Measurements from ENCODE around the gene GLI3.

GLI3 gene

GRCh38 chr7:42137431-42137830 lies 99.6 kb downstream of the GLI3 start:
- no peak for DNase-seq

- DNase-seq, result no peak
Measured at GRCh38 chr7:42135728-42136127, 101.3 kb downstream of the GLI3 start.

DNA sequence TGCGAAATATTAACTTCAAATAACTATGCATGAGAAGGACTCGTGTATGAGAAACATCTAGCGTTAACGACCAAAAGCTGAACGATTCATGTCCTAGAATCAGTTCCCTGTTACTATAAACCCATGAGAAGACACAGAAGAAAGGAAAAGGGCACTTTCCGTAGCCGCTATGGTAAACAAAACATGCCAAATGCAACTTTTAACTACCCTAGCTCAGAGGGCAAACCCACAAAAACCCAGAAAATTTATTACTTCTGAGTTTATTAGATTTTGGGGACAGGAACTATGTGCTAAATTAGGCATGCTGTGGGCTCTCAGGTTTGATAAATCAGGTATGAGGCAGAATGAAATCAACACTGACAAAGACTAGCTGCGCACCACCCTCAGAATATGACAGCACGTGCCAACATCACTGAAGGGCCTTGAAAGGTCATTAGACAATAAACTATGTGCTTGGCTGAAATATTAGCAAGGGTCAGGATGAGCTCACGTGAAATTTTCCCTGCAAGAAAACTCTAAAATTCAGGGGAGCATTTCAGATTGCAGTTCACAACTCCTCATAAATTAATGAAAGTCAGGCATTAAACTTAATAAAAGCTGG lies 102.6 kb downstream of the GLI3 start:
- DNase-seq, result no peak

DNA sequence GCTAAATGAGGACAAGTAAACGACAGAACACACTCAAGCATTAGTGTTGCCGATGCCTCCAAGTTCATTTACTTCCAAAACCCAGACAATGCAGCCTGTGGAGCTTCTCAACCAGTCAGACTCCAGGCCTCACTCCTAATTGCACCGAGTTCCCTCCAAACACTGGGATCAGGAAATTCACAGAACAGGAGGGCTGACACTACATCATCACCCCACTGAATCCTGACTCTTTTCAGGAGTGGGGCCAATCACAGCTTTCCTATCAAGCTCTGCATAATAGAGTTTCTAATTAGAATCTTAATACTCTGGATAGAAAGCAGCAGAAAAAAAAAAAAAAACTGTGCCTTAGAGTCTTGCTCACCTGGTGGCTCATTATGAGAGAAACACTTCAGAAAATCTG lies 103.7 kb downstream of the GLI3 start:
- DNase-seq, result no peak

GRCh38 chr7:42128703-42129102 lies 108.3 kb downstream of the GLI3 start:
- no peak for DNase-seq

DNA sequence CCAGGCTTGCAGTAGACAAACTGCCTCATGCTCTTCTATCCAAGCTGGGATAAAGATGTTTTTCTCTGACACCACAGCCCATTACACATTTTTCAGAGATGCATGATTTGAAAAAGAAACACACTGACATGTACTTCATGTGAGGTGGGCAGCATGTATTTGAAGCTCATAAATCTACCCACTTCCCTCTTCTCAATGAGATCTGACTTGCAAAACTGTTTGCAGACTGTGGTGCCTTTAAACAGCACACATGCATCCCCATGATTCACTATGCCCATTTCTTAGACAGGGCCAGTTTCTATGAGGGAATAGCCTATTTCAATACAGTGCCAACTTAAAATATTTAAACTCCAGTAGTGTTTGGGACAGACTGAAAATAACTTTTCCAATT lies 109.8 kb downstream of the GLI3 start:
- no peak for DNase-seq

DNA sequence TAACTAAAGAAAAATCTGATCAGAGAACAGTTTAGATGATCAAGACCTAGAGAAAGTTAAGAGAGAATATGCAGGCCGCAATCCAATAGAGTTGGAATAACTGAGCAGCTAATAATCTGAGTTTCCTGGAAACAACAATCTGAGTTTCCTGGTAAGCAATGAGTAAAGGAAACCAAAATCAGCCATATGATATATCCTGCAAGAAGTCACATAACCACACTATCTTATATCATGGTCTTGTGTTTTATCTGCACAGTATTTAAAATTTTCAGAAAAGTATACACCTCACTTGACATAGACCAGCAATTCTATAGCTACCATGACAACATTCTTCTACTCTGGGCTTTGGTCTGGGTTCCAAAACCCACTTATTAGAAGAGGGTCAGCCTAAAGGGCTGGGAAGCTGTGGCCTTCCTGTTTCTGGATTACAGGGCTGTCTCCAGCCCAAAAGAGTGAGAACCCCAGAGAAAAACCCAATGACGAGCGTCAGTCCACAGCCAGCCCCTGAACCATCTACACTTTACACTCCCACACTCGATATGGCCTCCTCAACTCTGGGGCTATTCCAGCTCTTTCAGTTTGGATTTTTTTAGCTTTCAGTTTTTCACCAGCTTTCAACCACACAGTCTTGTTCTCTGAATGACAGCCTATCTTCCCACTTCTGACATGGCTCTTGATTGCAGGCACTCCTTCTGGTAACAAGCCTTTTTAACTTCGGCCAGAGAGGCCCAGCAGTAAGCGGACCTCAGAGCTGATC lies 110.4 kb downstream of the GLI3 start:
- no peak for DNase-seq

DNA sequence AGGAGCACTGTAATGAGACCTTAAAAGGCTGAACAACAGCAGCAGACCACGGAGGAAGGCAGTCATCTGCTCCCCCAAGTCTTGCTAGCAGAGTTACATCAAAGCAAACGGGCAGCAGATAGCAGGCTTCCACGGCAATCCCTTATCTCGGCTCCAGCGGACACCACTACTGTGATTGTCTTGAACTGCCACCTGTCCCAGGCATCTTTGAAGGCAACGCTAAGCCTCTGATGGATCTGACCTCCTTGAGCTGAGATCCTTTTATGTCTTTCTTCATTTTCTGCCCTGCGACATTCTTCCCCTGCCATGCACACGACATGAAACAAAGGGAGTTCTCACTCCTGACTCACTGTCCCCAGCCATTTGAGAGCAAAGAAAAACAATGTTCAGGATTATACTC lies 111.7 kb downstream of the GLI3 start:
- DNase-seq, result no peak

DNA sequence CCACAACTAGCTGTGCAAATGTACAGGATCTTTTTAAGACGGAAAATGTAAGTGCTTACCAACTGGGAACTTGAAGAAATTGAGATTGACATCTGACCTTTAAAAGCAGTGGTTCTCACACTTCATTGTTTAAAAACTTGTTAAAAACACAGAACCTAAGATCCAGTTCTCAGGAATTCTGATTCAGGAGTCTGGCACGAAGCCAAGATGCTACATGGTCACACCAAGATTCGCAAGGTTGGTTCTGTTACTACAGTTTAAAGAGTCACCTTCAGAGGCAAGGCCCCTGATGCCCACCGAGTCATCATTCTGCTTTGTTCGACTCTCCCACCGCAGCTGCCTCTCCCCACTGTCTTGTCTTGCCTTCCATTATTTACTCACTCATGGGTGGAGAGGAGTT lies 113.3 kb downstream of the GLI3 start:
- DNase-seq, result no peak

GRCh38 chr7:42120191-42120590 lies 116.8 kb downstream of the GLI3 start:
- DNase-seq, result no peak

DNA sequence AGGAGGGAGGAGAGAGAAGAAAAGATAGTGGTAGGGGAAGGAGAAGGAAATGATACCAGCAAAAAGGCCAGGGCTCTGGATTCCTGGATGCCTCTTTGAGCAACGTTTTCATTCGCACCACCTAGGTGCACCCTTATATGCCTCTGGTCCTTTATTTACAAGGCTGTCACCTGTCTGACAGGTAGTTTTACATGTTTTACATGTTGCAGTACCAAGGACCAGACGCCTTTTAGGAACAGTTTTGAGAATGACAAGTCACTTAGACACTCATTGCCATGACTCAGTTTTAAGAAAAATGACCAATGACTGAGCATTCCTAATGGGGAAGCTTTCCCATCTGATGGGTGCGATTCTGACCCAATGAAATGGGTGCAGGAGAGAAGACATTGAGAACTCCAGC lies 119.8 kb downstream of the GLI3 start:
- no peak for DNase-seq

DNA sequence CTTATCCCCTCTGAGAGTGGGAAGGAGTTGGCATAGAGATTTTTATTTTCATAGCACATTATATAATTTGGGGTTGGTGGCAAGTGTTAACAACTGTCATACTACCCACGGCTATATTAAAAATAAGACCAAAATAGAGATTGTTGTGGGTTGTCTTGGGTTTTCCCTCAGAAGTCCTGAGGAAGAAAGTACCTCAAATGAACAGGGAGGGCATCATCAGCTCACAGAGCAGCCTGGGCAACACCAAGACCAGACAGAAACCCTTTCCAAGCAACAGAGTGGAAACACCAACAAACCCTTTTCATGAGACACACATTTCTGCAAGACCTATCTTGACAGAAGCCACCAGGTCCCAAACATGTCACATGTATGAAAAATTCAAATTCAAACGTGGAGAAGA lies 121.2 kb downstream of the GLI3 start:
- no peak for DNase-seq

DNA sequence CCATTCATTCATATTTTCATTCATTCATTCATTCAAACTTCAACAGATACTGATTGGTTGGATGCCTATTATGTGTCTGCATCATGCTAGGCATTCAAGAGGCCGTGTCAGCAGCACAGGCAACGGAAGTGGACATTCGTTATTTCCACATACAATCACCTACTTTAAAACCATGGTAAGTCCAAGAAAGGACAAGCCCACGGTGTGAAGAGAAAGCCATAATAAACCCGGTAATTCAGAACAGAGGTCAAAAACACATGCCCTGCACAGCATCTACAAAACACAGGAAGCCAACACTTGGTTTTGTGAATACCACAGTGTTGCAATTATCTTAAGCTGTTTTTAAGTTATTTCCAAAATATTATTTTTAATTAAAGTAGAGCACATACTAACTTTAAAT lies 126.7 kb downstream of the GLI3 start:
- no peak for DNase-seq

GRCh38 chr7:42108803-42109528 lies 128.0 kb downstream of the GLI3 start:
- no peak for DNase-seq

DNA sequence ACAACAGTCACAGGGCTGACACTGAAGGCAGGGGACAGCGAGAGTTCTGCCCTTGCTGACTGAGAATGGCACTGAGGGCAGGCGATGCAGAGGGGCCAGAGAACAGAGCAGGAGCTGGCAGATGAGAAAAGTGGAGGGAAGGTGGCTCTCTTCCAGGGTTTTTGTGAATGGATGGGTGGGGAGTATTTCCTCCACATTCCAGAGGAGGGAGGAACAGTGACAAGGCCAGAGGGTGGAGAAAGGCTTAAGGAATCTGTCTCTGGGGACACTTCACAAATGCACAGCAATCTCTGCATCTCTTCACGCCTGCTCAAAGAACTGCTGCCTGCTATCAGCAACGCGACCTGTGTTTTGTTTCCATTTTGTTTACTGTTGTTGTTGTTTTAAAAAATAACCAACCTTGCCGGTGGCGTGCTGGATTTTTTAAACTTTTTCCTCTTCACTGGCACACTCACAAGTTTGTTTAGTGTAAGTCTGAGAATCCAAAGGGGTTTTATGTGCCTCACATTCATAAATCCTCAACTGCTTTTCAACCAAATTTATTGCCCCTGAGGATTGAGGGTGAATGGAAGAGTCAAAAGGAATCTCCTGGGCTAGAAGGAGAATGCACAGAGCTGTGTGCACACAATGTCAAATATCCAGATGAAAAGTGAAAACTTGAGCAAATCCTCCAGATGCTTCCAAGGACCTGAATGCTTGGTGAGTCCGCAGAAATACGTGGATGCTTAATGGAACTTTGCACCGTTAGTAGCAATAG lies 129.3 kb downstream of the GLI3 start:
- DNase-seq, result no peak

- no peak for DNase-seq
Measured at GRCh38 chr7:42106562-42106961, 130.4 kb downstream of the GLI3 start.

GRCh38 chr7:42105554-42106358 lies 131.3 kb downstream of the GLI3 start:
- no peak for DNase-seq

DNA sequence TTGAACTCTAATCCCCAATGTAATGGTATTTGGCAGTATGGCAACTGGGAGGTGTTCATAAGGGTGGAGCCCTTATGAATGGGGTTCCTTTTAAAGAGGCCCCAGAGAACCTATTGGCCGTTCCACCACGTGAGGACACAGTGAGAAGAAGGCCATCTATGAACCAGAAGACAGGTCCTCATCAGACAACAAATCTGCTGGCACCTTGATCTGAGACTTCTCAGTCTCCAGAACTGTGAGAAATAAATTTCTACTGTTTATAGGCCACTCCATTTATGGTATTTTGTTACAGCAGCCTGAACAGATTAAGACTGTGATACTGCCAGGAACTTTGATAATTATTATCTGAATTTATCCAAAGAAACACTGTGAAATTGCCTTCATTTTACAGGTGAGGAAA lies 132.3 kb downstream of the GLI3 start:
- no peak for DNase-seq

DNA sequence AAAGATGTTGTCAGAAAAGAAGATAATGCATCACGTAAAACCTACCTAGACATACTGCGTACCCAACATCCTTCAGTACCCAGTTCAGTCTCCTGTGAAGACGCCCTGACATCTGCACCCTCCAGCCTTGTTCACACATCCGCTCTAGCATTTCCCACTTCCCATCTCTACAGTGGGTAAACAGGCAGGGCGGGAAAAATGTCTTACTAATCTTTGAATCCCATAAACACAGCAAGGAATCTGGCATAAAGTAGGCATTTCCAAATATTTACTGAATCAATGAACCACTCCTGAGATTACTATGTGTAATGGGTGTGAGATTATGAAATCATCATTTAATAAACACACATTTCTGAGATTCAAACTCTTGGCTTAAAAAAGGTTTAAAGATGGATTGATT lies 132.8 kb downstream of the GLI3 start:
- DNase-seq, result no peak

DNA sequence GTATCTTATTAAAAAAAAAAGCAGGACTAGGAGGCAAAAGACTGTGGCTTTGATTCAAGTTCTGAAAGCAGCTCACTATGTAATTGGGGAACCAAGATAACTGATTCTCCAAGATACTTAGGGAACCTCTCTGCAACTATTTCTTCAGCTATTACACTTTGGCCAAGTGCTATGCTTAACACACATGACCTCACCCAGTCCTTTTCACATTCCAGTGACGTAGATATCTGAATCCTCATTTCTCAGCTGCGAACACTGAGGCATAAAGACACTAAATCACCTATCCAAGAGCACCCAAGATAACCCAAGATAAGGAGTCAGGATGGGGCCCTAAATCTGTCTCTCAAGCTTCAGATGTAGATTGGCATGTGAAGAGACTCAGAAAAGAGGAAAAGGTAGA lies 133.6 kb downstream of the GLI3 start:
- DNase-seq, result no peak

DNA sequence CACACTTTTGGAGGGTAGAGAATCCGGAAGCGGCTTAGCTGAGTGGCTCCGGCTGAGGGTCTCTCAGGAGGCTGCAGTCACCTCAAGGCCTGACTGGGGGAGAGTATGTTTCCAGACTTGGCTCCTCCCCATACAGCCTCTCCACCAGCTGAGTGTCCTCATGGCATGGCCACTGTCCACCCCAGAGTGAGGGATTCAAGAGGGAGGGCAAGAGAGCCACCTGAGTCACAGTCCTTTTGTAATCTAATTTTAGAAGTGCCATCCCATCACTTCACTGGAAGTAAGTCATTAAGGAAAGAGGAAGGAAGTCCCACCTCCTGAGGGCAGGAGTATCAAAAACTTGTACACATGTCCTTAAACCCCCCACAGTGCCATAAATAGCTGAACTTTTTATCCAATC lies 134.0 kb downstream of the GLI3 start:
- no peak for DNase-seq

GRCh38 chr7:42102301-42102700 lies 134.7 kb downstream of the GLI3 start:
- DNase-seq, result no peak

- DNase-seq, result no peak
Measured at GRCh38 chr7:42100156-42100508, 136.9 kb downstream of the GLI3 start.
